Upper lobe of left lung (tissue), 6 donors: ENCODE results near the gene WFDC10B. TPM values are rescaled to one million over a fixed set of nuclear protein-coding genes. Genes with fewer than 3 reads are reported as not detected.
A peak's percentile ranks its signal among the peaks of the same experiment; 100 is the strongest.
"Not testable (repeated sequence)": the region's sequence is repeated elsewhere in the genome, so short reads cannot be mapped to it uniquely, and the experiment has no call there.

ENCODE experiments used
- ATAC-seq, 2 donors: fragments of 200-7000 bp; cut with Tn5 transposase; one replicate each; pipeline ENCODE4 v1.9.1; 2022; ENCODE audit warnings: mild to moderate bottlenecking in 2 of 2, moderate library complexity in 2 of 2; ENCODE audit not compliant: low FRiP score in 2 of 2
- DNase-seq, 2 donors: peaks; one replicate each; pipeline ENCODE4 v3.0.0-alpha.2; 2019 to 2020
- H3K27ac ChIP-seq, 4 donors: fragments of 200-600 bp; sonication (generic); one replicate each; pipeline ENCODE4 v1.5.1; 2016 to 2019
- H3K27me3 ChIP-seq, 4 donors: fragments of 200-600 bp; sonication (generic); one replicate each; pipeline ENCODE4 v1.5.1; 2017 to 2019
- H3K36me3 ChIP-seq, 4 donors: fragments of 200-600 bp; sonication (generic); one replicate each; pipeline ENCODE4 v1.5.1; 2016 to 2019
- H3K4me1 ChIP-seq, 4 donors: fragments of 200-600 bp; sonication (generic); one replicate each; pipeline ENCODE4 v1.5.1; 2018 to 2019
- H3K4me3 ChIP-seq, 4 donors: fragments of 200-600 bp; sonication (generic); one replicate each; pipeline ENCODE4 v1.5.1; 2017 to 2019; ENCODE audit warnings: mild to moderate bottlenecking in 2 of 4, moderate library complexity in 1 of 4
- H3K9me3 ChIP-seq, 4 donors: fragments of 200-600 bp; sonication (generic); one replicate each; pipeline ENCODE4 v1.5.1; 2018 to 2019
- CTCF ChIP-seq, 6 experiments: fragments of 450-650 bp in 4 of 6; fragments of 200-600 bp in 2 of 6; sonication (generic) in 2 of 6; IDR thresholded peaks; one replicate each; pipeline ENCODE4 v1.5.1; 2016 to 2019; ENCODE audit warnings: antibody characterized with exemption in 6 of 6
- EP300 ChIP-seq, 4 donors: sonication (generic); formaldehyde crosslinking; IDR thresholded peaks; one replicate each; pipeline ENCODE4 v1.5.1; 2017; ENCODE audit warnings: antibody characterized with exemption in 4 of 4, control low read depth in 2 of 4
- POLR2A ChIP-seq, 4 donors: fragments of 450-650 bp; IDR thresholded peaks; one replicate each; pipeline ENCODE4 v1.5.1; 2016 to 2017; ENCODE audit warnings: antibody characterized with exemption in 4 of 4, mild to moderate bottlenecking in 2 of 4
- POLR2AphosphoS5 ChIP-seq, 2 donors: sonication (generic); formaldehyde crosslinking; IDR thresholded peaks; one replicate each; pipeline ENCODE4 v1.5.1; 2017; ENCODE audit warnings: antibody characterized with exemption in 2 of 2
- WGBS, 2 donors: methylation state at CpG; one replicate each; pipeline ENCODE4 v1.1.5; 2017 to 2018; 5-methylcytosine and 5-hydroxymethylcytosine counted together
- total RNA-seq, 6 donors: library from RNA; depleted of rRNA in 4 of 6; stranded (reverse); fragments of >200 nt in 4 of 6; gene quantifications; one replicate each; pipeline versions ENCODE4 v1.1.0 to v1.2.1, GENCODE V29; 2016 to 2021
- donor health status: DM: no; HTN: no; CAD: no; lungs with moderate emphysema.
- donor health status: DM: no; HTN: yes; CAD: no; lungs with severe emphysema.

WFDC10B gene
- total RNA-seq, 6 donors from 2014 or later, result 1.1 to 9.4 (median 1.6) TPM; not detected in 2

GRCh38 chr20:45685896-45686295 is 18.9 kb downstream of the WFDC10B start:
- H3K4me3 ChIP-seq, result no peak overlapping the region
- no peak overlapping the region for H3K27ac ChIP-seq
- peaks cover 0 to 1% (median 0%) of the 10 kb centered on the region in 4 donors for H3K9me3 ChIP-seq
- 65 to 75% methylated on average over 3 of the region's 3 CpGs for WGBS, 2 donors
- peak in 1 of 2 donors; percentile 28 for ATAC-seq
- no peak for TF ChIP-seq POLR2AphosphoS5 (IDR thresholded peaks at IDR 0.05)
- TF ChIP-seq POLR2A (IDR thresholded peaks at IDR 0.05), result no peak
- no peak for TF ChIP-seq EP300 (IDR thresholded peaks at IDR 0.05)
- TF ChIP-seq CTCF (IDR thresholded peaks at IDR 0.05), result no peak
- H3K4me1 ChIP-seq, result no peaks in the 10 kb centered on the region
- no peaks in the 10 kb centered on the region for H3K36me3 ChIP-seq
- no peaks in the 10 kb centered on the region for H3K27me3 ChIP-seq
- no peak for DNase-seq

GRCh38 chr20:45679650-45680049 is 25.2 kb downstream of the WFDC10B start:
- no peaks in the 10 kb centered on the region for H3K27me3 ChIP-seq
- no peak overlapping the region for H3K4me3 ChIP-seq
- peaks cover 4 to 28% (median 21%) of the 10 kb centered on the region in 4 donors for H3K9me3 ChIP-seq
- ATAC-seq (no peak), DNase-seq (no peak)
- H3K36me3 ChIP-seq, result no peaks in the 10 kb centered on the region
- H3K27ac ChIP-seq, result no peak overlapping the region
- TF ChIP-seq EP300 (IDR thresholded peaks at IDR 0.05), result no peak
- no peak for TF ChIP-seq POLR2A (IDR thresholded peaks at IDR 0.05)
- no peak for TF ChIP-seq CTCF (IDR thresholded peaks at IDR 0.05)
- TF ChIP-seq POLR2AphosphoS5 (IDR thresholded peaks at IDR 0.05), result no peak
- H3K4me1 ChIP-seq, result no peaks in the 10 kb centered on the region

GRCh38 chr20:45672765-45673164 is 32.1 kb downstream of the WFDC10B start:
- Histone ChIP-seq H3K4me3 (no peak overlapping the region), H3K4me1 (no peaks in the 10 kb centered on the region), H3K9me3 (peaks cover 0 to 4% (median under 1%) of the 10 kb centered on the region in 4 donors), H3K36me3 (no peaks in the 10 kb centered on the region), H3K27me3 (no peaks in the 10 kb centered on the region), H3K27ac (no peak overlapping the region)
- TF ChIP-seq POLR2AphosphoS5 (IDR thresholded peaks at IDR 0.05) (no peak), CTCF (IDR thresholded peaks at IDR 0.05) (no peak), POLR2A (IDR thresholded peaks at IDR 0.05) (no peak), EP300 (IDR thresholded peaks at IDR 0.05) (no peak)
- DNase-seq (no peak), ATAC-seq (no peak)

GRCh38 chr20:45670139-45670538 is 34.7 kb downstream of the WFDC10B start, which contains the start of gene WFDC11:
Gene WFDC11 (minus strand): TSS chr20:45670239. CDS start chr20:45650600, 19,639 bp downstream.
- no peak for ATAC-seq
- TF ChIP-seq POLR2A (IDR thresholded peaks at IDR 0.05) (no peak), POLR2AphosphoS5 (IDR thresholded peaks at IDR 0.05) (no peak), CTCF (IDR thresholded peaks at IDR 0.05) (no peak), EP300 (IDR thresholded peaks at IDR 0.05) (no peak)
- Histone ChIP-seq H3K27ac (no peak within 1 kb of the TSS), H3K27me3 (no peaks in the 10 kb centered on the region), H3K9me3 (peaks cover 0 to 4% (median 0%) of the 10 kb centered on the region in 4 donors), H3K4me1 (no peaks in the 10 kb centered on the region), H3K36me3 (no peaks in the 10 kb centered on the region), H3K4me3 (no peak within 1 kb of the TSS)
- no peak for DNase-seq
- 72 to 87% methylated on average over 1 of the region's 1 CpG for WGBS, 2 donors

GRCh38 chr20:45657038-45657437 is 47.8 kb downstream of the WFDC10B start:
- ATAC-seq, H3K36me3 ChIP-seq, H3K27ac ChIP-seq, H3K4me3 ChIP-seq, H3K4me1 ChIP-seq, DNase-seq, H3K27me3 ChIP-seq, H3K9me3 ChIP-seq: not testable (repeated sequence)
- 75 to 81% methylated on average over 3 of the region's 3 CpGs for WGBS, 2 donors

GRCh38 chr20:45651726-45652125 is 53.1 kb downstream of the WFDC10B start:
- not testable (repeated sequence) for H3K27me3 ChIP-seq, H3K4me1 ChIP-seq, H3K4me3 ChIP-seq, H3K27ac ChIP-seq, H3K9me3 ChIP-seq, H3K36me3 ChIP-seq, ATAC-seq
- peak; percentile 26 to 82 for DNase-seq
- 52 to 64% methylated on average over 7 of the region's 7 CpGs for WGBS, 2 donors
